Retina (tissue), 1 donor: ENCODE results near the gene CAMK1D.

Experiments
- DNase-seq: peaks from one replicate; pipeline ENCODE4 v3.0.0-alpha.2; 2016

The CAMK1D gene

DNA sequence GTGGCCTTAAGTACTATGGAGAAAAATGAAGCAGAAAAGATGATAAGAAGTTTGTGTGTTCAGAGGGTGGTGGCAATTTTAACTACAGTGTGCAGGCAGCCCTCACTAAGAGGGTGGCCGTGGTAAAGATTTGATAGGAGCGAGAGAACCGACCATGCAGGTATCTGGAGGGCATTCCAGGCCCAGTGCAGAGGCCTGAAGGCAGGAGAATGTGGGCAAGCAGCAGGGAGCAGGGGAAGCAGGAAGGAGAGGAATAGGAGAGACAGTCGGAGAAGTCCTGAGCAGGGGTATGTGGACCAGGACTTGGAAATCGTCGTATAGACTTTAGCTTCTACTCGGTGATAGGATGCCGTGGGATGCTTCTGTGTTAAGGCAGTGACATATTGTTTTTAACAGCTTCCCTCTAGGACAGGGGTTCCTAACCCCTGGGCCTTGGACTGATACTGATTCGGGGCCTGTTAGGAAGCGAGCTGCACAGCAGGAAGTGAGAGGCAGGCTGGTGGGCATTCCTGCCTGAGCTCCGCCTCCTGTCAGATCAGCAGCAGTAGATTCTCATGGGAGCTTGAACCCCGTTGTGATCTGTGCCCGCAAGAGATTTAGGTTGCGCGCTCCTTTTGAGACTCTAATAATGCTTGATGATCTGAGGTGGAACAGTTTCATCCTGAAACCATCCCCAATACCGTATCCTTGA, 425.0 kb downstream of the CAMK1D start:
- DNase-seq = peak; percentile 45

DNA sequence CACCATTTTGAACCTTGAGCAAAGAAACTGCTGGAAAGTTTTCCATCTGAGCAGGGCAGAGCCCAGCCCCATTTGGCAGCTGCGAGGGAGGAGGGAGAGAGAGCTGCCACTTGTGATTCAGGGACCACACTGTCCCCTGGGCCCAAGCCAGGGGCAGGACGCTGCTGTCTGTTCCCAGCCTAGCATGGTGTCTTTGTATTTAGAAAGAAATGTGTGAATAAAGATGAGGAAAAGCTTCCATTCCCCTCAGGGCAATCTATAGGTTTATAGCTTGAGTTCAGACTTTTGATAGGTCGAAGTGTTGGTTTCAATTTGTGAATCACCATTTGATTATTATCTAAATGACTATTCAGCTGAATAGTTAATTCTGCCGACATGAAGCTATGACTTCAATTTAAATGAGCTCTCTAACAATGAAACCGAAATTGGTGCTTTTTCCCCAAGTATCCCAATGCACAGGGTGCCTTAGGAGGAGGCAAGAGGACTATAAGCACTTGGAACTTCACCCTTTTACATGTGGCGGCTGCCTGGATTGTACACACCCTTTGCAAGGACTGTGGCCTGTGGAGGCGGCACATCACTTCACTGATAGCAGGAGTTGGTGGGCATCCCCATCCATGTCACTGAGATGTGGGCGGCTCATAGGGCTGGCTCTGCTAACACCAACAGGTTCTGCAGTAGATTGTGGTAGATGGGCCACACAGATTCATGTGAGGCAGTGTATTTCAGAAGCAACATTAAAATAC, 428.7 kb downstream of the CAMK1D start:
- DNase-seq = no peak

DNA sequence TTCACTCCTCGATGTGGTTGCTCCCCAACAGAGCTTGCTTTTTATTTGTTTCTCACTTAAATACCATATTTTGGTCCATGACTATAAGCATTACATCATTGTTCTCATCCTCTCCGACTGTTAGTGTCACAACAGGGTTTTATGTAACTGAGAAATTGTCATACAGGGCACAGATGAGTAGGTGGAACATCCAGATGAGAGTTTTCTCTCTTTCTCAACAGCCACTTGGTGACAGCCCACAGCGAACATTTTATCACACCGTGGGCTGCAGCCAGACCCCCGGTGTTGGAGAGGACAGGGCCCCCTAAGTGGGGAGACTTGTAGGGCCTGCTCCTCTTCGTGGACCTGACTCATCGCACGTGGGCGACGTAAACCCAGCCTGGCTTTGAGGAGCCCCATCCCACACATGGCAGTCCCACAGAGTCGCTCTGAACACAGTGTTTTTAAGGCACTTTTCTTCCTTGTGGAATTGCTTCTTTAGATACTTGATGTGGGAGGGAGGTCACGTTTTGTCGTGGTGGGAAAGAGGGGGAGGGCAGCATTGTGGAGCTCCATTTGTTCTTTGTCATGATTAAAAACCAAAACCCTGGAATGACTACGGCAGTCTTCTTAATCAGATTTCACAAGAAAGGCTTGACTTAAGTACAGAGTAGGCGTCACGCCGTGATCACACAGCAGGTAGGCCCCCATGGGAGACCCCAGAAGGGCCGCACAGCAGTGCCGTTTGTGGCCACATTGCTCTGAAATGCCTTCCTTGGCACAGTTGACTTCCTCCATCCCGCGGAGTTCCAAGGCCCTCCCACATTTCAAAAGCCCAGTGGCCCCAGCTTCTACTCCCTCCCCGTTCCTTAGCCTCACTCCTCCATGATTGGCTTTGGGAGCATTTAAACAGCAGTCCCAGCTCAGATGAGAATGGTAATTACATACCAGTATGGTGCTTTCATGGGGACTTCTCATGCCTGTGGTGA, 431.6 kb downstream of the CAMK1D start:
- DNase-seq = no peak

DNA sequence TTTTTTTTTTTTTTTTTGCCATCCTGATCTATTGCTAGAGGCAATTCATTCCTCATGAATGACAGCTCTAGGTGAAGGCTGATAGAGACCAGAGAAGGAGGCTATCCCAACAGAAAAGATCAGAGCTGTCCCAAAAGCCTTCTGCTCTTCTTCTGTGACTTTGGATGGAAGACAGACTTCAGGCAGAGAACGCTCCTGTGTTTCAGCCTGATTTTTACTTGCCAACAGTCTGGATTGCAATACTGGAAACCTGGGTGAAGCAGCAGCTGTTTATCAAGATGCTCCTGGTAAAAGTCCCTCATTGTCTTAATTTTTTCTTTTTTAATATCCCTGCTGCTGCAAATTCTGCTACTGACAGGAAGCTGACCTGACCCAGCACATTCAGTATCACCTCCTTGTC, 432.6 kb downstream of the CAMK1D start:
- no peak for DNase-seq

DNA sequence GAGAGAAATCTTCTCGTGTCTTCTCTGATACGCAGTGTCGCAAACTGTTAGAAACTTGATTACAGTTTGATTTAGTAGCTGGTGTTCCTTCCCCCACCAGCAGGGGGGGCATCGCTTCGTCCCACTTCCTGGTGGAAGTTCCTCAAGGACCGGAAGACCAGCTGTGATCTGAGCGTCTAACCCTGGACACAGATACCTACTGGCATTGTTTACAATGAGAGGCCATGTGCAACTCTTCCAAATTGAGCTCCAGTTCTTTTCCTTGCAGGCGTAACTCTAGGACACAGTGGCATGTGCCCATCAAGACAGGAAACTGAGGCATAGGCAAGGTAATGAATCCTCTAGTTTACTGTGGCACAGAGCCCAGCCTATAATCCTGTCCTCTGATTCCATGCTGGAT, 433.2 kb downstream of the CAMK1D start:
- no peak for DNase-seq

DNA sequence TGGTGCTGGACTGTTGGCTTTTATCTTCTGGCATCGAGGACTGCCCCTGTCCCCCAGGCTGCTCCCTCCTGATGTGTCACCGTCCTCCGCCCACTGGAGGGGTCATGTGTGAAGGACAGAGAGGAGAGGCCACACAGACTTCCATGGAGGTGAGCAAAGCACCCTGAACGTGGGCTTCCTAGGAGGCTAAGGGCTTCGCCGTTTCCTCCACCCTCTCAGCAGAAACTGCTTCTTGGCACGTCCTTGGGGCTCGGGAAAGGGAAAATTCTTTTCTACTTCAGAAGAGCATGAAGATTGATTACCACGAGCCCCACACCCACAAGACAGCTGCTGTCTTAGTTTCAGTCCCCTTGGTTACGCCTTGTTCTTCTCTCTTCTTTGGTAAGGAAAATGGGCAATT, 433.9 kb downstream of the CAMK1D start:
- no peak for DNase-seq

DNA sequence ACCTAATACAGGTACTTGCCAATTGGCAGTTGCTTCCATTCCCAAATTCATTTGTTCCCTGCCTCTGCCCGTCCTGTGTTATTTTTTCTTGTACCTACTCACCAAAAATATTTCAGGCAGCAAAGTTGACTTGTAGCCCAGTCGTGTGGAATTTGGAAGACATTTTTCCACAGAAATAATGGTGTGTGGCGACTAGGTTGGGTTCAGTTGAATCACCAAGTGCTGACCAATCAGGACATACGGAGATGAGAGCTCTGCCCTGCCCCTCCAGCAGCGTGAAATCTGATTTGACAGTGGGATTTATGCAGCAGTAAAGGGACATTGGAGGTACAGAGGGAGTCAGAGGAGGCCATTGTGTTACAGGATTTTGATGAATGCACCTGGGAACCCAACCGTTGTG, 435.3 kb downstream of the CAMK1D start:
- DNase-seq = no peak

DNA sequence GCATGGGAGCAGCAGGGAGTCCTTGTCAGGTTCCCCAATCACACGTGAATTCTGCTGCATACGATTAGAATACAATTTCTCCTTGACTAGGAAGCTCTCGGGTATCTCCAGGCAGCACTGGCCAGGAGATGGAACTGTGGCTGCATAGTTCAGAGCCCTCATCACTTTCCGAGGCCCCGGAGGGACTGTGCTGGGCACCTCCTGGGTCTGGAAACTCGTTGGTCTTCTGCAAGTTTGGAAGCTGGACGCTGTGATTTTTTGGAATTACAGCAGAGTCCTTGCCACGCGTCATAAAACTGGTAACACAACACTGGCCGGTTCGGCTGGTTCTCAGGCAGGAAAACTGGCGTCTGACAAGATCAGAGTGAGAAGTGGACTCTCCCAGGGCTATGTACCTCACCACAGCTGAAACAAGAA, 436.1 kb downstream of the CAMK1D start:
- DNase-seq = no peak

DNA sequence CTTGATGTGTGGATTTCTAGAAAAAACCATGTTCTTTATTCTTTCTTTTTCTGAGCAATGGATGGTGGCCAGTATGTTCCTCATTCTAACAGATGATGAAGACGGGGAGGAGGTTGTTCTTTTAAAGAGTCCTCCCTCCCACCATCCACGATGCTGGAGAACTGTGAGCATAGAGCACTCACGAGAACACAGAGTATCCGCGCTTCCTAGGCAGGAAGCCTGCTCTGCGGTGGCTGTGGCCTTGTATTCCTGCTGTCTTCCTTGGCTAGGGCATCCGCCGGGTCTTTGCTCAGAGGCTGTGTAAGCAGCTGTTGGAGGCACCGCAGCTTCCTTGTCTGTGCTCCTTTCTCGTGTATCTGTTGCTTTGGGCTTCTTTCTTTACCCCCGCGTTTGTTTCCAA, 437.9 kb downstream of the CAMK1D start:
- no peak for DNase-seq

DNA sequence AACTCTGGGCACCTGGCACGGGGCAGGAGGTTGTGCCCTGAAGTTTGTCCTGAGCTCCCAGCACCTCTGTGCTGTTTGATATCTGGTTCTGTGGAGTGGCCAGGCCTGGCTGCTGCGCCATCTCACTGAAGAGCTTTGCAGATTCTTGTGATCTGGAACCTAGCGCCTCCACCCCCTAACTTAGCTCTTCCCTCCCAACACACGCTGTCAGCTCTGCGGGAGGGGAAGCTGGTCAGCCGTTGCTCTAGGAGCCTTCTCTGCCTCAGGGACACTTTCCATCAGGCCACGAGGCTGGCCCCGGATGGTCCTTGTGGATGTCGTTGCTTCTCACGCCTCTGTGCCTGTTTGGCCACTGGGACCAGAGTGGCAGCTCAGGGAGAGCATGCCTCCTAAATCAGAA, 438.9 kb downstream of the CAMK1D start:
- no peak for DNase-seq

DNA sequence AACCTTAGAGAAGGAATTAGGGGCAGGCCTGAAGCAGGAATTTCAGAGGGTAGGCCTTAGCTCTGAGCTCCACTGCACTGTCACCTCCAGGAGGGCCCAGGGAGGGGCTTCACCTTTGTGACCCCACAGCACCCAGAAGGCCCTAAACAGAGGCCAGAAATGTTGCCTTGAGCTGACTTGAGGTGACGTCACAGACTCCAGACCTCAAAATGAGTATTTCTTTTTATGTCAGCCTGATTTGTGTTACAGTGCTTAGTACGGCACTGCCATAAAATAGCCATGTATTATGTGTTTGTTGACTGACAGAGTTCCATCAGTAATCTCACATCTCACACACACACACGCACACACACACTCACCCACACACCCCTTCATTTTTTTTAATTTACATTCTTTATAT, 440.9 kb downstream of the CAMK1D start:
- DNase-seq = no peak

DNA sequence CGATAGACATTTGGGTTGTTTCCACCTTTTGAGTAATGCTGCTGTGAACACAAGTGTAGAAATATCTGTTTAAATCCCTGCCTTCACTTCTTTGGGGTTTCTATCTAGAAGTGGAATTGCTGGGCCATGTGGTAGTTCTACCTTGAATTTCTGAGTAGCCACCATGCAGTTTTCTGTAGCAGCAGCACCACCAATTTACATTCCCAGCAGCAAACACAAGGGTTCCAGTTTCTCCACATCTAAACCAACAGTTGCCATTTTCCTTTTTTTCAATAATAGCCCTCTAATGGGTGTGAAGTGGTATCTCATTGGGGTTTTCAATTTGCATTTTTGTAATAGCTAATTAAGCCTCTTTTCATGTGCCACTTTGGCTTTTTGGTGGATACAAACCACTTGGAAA, 442.4 kb downstream of the CAMK1D start:
- no peak for DNase-seq

DNA sequence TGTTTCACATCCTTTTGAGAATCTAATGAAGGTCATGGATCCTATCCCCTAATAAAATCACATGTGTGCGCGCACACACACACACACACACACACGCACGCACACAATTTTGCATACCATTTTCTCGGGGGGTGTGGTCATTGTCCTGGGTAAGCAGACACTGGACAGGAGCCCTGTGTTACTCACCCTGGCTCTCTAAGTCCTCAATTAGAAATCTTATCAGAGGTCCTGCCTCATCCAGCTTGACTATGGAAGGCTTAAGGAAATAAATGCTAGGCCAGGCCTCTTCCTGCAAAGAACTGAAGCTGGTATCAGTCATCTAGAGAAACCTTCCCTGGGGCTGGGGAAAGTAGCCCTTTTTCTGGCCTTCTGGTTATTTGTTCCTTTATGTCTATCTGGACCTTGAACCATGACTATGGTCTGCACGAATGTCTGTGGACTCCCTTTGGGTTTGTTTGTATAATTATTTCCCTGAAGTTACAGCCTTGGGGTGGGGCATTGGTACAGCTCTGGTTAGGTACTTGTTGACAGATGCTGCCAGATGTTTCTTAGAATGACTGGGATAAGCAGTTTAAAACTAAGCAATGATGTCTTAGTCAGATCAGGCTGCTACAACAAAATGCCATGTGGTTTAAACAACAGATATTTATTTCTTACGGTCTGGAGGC, 443.7 kb downstream of the CAMK1D start:
- no peak for DNase-seq

DNA sequence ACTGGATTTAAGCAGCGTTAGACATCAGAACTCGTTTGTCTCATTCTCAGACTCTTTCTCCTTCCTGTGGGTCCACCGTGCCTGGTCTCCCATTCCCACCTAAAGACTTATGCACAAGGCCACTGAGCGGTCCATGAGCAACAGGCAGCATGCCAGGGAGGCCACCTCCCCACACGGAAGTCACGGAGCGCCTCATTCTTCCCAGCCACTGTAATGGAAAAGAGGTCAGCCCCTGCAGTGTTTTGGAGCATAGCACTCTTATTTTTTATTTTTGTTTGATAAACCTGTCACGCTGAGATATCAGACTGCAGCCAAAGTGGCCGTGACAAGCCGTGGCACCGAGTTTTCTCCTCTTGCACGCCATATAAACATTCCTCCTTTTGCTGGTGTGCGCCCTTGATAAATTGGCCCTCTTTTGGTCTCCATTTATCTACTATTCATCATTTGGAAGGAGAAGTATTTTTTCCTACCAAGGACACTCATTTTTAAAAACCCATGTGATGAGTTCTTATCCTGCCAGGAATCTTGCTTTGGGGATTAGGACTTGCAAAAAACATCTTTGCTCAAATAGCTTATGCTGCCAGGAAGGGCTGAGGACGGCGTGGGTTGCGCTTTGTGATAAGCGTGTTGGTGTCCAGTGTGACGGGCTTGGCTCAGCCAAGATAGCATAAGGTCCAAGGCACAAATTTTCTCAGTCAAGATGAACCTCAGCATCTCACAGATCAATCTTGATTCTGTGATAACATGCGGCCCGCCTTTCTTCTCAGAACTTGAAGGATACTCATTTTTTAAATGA, 446.2 kb downstream of the CAMK1D start:
- no peak for DNase-seq

DNA sequence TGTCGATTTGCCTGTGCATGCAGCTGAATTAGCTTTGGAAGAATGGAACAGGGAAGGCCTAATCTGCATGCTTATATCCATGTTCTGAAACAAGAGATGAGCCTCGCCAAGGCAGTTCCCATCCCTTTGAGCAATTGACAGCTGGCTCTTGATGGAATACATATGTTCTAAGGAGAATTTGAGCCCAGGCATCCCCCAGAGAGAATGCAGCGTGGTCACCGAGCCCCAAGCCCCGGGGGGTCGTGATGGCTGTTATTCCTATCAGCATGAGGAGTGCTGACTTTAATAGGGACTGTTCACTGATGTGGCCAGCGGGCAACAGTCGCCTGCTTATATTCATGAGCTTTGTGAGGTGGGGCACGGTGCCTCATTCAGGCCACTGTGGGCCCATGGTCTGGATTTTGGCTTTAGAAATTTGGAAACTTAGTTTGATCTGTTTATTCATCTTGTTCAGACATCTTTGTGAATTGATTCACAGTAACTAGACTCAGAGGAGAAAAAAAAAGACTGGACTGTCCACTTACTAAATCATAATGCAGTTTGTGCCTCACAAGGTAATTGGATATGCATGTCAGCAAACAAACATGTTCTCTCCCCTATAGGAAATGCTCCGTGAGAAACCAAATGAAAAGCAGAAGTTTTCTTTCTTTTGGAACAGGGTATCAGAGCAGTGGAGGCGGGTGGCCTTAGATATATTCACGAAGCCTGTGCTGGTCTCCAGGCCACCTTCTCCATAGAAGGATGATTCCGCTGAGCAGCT, 447.2 kb downstream of the CAMK1D start:
- no peak for DNase-seq

DNA sequence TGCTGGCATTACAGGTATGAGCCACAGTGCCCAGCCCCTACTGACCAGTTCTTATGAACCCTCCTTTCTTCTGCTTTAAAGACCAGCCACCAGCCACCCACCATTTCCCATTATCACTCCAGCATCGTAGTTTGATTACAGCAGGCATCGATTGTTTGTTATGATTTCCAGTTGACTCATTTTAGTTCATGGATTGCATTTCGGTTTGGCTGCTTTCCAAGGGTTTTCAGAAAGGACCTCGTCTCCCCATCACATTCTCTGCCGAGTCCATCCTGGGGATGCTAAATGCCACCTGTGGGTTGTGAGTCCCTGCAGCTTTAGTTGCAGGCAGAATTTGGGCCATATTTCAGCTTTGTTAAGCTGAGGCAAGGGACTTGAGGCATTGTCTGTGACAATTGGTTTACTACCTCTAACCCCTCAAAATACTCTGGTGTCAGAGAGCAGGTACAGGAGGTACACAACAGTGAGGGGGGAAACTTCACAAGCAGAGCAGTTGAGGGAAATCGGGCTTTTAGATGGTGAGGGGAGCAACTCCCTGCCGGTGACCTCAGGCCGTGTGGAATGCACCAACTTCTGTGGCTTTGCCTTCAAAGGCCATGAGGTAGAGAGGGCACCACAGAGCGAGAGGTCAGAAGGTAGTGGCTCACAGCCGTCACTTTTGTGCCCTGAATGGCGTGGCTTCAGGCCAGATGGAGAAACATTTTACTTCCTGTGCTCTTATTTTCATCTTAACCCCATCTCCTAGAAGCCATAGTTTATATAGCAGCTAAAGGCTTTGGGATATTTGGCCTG, 448.3 kb downstream of the CAMK1D start:
- DNase-seq = no peak

DNA sequence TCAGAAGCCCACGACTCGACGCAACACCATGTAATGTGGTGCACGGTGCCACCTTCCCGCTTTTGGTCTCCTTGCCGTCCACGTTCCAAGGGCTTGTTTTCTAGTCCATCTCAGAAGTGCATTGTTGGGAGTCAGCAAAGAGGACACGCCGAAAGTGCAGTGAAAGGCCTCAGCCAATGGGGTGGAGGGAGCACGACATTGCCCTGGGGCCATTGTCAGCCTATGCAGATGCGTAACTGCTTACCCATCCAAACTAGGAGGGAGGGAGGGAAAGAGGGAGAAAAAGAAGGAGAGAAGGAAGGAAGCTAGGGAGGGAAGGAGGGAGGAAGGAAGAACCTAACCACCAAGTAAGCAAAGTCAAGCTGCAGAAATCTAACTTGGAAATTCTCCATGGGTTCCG, 449.8 kb downstream of the CAMK1D start:
- DNase-seq = no peak

DNA sequence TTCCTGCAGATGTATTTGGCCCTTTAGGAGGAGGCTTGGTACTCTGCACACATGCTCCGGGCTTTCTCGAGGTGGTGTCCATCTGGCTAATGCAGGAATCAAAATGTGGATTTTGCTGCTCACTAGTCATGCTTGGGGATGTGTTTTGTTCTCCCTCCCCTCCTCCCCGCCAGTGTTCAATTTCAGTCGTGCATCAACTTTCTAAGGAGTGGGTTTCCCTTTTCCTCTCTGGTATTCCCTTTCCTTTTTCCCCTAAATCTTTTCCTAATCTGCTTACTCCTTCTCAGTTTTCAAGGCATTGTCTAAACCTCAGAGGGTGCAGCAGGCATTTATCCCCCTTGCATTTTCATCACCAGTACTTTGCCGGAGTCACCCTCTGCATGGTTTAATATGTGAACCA, 450.4 kb downstream of the CAMK1D start:
- DNase-seq = no peak

DNA sequence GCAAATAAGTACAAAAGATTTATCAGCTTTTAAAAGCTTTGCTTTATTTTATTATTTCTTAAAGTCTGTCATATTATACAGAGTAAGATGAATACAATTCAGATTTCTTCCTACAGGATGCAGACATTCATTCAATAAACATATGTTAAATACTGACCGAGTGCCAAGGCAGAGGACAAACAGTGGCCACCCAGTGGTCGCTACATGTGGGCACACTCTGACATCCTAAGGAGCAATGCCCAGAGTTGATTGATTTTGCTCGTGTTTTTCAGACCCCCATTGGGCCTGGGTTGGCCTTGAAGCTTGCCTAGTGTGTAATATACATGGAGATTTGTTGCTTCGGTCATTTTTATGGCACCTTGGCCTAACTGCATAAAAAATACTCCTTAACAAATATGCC, 451.0 kb downstream of the CAMK1D start:
- DNase-seq = no peak
